ENCODE results near the gene C10orf105. TPM values are rescaled to one million over a fixed set of nuclear protein-coding genes. Genes with fewer than 3 reads are reported as not detected.

Gene C10orf105
- total and polyA plus RNA-seq, 5 experiments from 2014 or later = 0.10 to 0.25 (median 0.21) TPM; not detected in 2

Other genes with a start within 250 kb of the C10orf105 start
- gene VSIR, start 53.7 kb upstream of the C10orf105 start, total RNA-seq = 100 to 1,000 TPM; 102 to 114 TPM
- 100 to 1,000 TPM; 211 to 343 (median 262) TPM for gene VSIR, start 53.7 kb upstream of the C10orf105 start, polyA plus RNA-seq
- gene PSAP, start 131.5 kb upstream of the C10orf105 start, total RNA-seq = 100 to 1,000 TPM; 203 to 206 TPM
- 100 to 1,000 TPM; 389 to 442 (median 398) TPM for gene PSAP, start 131.5 kb upstream of the C10orf105 start, polyA plus RNA-seq
- not detected for gene CHST3, start 244.6 kb upstream of the C10orf105 start, total RNA-seq
- gene CHST3, start 244.6 kb upstream of the C10orf105 start, polyA plus RNA-seq = not detected